Hypothalamus (tissue), 51 donors: Measurements from ENCODE around the gene CALHM4.

Source experiments
- DNase-seq, 51 donors: peaks; one replicate each; lab custom pipeline; 2025; lab: John Stamatoyannopoulos, UW

Gene CALHM4, protein sequence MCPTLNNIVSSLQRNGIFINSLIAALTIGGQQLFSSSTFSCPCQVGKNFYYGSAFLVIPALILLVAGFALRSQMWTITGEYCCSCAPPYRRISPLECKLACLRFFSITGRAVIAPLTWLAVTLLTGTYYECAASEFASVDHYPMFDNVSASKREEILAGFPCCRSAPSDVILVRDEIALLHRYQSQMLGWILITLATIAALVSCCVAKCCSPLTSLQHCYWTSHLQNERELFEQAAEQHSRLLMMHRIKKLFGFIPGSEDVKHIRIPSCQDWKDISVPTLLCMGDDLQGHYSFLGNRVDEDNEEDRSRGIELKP

DNA sequence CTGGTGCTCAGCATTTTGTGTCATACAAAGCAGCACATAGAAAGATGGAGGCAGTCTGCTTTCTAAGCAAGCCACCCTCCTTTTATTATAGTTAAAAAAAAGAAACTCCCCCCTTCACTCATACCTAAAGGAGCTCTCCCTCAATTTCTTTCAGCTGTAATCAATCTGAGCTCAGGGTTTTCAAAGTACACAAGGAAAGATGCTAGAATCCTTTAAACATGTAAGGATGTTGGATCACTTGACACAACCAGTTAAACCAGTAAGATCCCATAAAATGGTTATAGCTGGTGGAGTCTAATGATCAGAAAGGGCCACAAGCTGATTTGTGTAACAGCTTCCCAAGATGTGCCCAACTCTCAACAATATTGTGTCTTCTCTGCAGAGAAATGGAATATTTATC lies at the start of gene CALHM4:
Gene CALHM4, plus strand, starts transcription at position 301 of the 400 bp plus-strand sequence. Its CDS starts 43 bp downstream, at position 344.
- no peak for DNase-seq

GRCh38 chr6:116507324-116507723 lies 46.2 kb upstream of the CALHM4 start:
- no peak for DNase-seq

- no peak for DNase-seq
These were observed 45.0 kb upstream of the CALHM4 start for GRCh38 chr6:116508527-116508926.

DNA sequence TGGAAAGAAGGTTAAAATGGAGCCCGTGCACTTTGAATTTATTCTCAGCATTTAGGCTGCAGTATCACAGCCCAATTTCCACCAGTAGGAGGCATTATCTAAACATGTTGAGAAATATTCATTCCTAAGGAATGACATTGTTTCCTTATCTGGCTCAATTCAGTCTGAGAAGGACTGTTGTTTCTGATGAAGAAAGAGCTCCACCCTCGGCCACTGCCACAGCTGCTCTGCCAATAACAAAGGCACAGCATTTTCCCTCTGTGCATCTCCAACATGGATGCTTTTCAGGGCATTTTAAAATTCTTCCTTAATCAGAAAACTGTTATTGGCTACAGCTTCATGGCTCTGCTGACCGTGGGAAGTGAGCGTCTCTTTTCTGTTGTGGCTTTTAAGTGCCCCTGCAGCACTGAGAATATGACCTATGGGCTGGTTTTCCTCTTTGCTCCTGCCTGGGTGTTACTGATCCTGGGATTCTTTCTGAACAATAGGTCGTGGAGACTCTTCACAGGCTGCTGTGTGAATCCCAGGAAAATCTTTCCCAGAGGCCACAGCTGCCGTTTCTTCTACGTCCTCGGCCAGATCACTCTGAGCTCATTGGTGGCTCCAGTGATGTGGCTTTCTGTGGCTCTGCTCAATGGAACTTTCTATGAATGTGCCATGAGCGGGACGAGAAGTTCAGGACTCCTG lies 42.0 kb upstream of the CALHM4 start, which contains the start of gene CALHM5:
Gene CALHM5, plus strand, starts transcription at position 216 of the 687 bp plus-strand sequence. Its CDS starts 58 bp downstream, at position 274.
- no peak for DNase-seq

GRCh38 chr6:116512111-116512559 lies 41.4 kb upstream of the CALHM4 start:
- peak in 1 of 51 donors; percentile 2 for DNase-seq

- DNase-seq, result no peak
These were observed 40.8 kb upstream of the CALHM4 start for GRCh38 chr6:116512734-116513133.

GRCh38 chr6:116513224-116513875 lies 40.2 kb upstream of the CALHM4 start:
- DNase-seq, result no peak

DNA sequence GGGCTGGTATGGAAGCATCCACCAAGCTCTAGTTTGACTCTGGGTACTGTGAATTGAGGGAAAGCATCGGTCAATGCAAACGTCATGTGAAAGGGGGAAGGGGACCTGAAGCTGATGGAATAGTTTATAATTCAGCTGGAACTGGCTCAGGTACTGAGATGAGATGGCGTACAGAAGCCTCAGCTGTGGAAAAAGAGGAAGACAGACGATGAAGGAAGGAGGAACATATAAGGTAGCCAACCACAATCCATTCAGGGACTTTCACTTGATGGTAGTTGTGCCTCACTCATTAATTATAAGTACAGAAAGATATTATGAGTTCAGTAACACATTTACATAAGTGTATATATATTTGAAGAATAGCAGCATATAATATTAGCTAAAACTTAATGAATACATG lies 39.4 kb upstream of the CALHM4 start:
- no peak for DNase-seq

DNA sequence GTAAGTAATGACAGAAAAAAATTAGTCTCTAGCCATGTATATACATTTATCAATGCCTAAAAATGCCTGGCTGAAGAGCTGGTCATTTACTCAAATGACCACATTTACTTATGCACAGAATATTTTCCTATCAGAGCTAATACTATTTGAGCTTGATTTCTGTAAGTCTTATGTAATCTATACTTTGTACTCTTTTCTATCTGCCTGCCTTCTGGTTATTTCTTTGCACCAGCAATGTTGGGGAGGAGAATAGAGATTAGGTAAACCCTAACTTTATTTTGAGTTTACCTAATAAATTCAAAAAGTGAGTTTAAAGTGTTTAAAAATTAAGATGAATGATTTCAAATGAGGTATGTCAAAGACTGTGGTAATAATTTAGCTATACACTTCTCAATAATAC lies 38.4 kb upstream of the CALHM4 start:
- no peak for DNase-seq

- no peak for DNase-seq
These were observed 34.8 kb upstream of the CALHM4 start for GRCh38 chr6:116518621-116519368.

DNA sequence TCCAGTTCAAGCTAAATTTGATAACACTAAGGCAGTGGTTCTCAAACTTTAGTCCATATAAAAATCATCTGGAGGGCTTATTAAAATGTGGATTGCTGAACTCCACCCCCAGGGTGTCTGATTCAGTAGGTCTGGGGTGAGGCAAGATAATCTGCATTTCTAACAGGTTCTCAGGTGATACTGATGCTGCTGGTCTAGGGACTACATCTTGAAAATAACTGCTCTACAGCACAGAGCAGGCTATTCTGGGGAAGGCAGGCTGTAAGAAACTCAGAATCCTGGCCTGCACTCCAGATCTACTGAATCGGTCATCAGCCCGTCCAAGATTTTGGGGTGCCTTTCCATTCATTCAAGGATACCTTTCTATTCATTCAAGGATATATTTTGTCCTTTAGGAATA lies 30.7 kb upstream of the CALHM4 start:
- no peak for DNase-seq

DNA sequence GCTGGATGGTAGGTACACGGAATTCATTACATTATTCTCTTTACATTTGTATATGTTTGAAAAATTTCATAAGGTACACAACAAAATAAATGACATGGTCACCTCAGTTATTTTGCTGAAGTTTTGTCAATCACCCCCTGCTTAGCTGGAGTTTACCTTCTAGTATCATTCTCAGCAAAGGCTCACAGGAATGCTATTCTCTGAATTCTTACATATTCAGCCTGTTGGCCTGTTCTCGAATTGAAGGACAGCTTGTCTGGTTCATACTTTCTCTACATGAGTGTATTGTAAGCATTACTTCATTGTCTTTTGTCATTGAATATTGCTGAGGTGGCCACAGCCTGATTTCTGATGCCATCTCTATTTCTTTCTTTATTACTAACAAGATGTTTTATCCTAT lies 29.3 kb upstream of the CALHM4 start:
- DNase-seq, result no peak

- DNase-seq, result no peak
These were observed 25.4 kb upstream of the CALHM4 start for GRCh38 chr6:116528133-116528532.

DNA sequence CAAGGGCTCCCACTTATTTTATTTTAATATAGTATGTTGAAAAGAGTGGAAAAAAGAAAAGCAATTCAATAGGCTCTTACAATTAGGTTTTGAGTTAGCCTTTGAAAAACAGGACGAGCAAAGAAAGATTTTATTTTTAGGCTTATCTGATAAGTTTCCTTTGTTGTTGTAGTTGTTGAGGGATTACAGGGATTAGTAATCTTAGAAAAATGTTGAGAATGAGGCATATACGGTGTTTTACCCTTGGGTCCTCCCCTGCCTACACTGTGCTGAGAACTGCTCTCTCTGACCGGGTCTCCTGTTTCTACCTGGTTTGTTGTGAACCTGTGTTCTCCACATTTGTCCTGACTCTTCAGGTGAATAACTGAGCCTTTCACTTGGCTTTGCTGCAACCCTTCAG lies 24.8 kb upstream of the CALHM4 start:
- DNase-seq, result no peak

DNA sequence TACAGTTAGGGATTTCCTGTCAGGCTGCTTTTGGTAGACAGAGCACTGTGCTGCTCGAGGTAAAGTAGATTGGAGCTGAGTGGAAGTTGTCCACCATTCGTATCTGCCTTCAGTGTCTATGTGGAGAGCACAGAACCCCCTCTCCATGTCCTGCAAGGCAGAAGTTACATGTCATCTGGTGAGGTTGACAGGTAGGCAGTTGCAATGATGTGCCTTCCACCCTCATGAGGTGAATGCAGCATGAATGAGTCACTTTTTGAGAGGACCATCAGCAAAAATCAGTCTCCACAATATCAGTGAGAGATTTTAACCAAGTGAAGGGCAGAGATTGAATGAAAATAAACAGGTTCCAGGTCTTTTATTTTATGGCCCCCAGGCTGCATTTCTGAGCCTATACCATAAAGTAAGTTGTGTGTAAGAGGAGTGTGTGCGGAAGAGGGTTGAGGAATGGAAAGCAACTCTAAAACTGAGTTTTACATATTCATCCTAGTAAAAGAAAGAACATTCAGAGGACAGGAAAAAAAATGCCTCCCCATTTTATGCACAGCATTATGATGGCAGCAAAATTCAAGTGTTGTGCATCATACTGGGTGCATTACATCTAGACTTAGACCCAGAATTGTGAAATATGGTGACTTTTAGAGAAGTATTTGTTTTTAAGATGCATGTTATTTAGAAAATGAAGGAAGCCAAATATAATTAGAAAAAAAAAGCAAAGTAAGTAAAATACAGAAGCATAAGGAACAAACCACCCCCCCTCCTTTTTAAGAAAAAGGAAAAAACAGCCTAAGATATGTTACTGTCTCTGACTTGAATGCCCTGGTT lies 23.9 kb upstream of the CALHM4 start:
- no peak for DNase-seq

GRCh38 chr6:116530436-116530835 lies 23.1 kb upstream of the CALHM4 start:
- DNase-seq, result no peak

- peak in 16 of 51 donors; percentile 1 to 63 (median 15) for DNase-seq
These were observed 21.6 kb upstream of the CALHM4 start for GRCh38 chr6:116531675-116532570.

DNA sequence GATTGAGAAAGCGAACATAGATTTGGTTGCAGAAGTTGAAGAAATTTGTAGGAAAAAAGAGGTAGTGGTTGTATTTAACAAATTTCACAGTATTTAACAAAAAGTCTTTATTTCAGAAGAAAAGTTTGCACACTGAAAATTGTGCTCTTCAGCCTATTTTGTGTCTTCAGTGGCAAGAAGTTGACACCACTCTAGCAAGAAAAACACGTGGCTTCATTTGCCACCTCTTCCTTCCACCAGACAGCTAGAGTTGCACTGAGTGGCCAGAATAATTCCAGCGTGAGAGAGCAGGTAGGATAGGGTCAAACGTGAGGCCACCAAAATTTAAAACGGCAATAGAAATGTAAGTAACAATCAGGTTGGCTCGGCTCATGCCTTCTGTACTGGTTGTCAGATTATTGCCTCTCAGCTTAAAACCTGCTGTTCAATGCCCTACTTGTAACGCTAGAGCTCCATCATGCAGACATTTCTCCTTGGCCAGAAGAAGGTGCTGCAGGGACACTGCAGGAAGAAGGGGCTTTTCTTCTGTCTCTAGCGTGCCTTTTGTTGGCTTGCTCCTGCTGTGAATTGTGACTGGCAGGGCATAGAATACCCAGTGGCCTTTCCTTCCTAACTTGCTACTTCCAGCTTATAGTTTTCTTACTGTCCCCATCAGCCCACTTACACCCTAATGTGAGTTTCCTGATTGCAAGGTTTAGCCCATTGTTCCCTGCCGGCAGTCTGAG lies 20.2 kb upstream of the CALHM4 start:
- DNase-seq, result no peak
